ENCODE data around the gene OGFR.

DNA sequence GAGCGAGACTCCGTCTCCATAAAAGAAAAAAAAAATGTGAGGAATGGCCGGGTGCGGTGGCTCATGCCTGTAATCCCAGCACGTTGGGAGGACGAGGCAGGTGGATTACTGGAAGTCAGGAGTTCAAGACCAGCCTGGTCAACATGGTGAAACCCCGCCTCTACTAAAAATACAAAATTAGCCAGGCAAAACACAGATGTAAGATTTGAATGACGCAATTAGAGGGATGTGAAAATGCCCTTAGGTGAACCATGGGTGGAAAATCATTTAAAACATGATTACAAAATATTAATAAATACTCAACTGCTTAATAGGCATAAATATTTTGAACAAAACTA, 33.1 kb downstream of the OGFR start:
- TF ChIP-seq, protein P1, sequence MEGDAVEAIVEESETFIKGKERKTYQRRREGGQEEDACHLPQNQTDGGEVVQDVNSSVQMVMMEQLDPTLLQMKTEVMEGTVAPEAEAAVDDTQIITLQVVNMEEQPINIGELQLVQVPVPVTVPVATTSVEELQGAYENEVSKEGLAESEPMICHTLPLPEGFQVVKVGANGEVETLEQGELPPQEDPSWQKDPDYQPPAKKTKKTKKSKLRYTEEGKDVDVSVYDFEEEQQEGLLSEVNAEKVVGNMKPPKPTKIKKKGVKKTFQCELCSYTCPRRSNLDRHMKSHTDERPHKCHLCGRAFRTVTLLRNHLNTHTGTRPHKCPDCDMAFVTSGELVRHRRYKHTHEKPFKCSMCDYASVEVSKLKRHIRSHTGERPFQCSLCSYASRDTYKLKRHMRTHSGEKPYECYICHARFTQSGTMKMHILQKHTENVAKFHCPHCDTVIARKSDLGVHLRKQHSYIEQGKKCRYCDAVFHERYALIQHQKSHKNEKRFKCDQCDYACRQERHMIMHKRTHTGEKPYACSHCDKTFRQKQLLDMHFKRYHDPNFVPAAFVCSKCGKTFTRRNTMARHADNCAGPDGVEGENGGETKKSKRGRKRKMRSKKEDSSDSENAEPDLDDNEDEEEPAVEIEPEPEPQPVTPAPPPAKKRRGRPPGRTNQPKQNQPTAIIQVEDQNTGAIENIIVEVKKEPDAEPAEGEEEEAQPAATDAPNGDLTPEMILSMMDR (IDR thresholded peaks at IDR 0.05) = no peak
- no peak for TF ChIP-seq POLR2AphosphoS5 (IDR thresholded peaks at IDR 0.05; ENCODE audit: low read depth, low read length)
- TF ChIP-seq TCF7L2 (IDR thresholded peaks at IDR 0.05; ENCODE audit: low read depth, low read length) = no peak
- TF ChIP-seq SIN3A (IDR thresholded peaks at IDR 0.05; ENCODE audit: borderline replicate concordance, insufficient read depth, low read depth, low read length) = no peak
- TF ChIP-seq, protein P2, sequence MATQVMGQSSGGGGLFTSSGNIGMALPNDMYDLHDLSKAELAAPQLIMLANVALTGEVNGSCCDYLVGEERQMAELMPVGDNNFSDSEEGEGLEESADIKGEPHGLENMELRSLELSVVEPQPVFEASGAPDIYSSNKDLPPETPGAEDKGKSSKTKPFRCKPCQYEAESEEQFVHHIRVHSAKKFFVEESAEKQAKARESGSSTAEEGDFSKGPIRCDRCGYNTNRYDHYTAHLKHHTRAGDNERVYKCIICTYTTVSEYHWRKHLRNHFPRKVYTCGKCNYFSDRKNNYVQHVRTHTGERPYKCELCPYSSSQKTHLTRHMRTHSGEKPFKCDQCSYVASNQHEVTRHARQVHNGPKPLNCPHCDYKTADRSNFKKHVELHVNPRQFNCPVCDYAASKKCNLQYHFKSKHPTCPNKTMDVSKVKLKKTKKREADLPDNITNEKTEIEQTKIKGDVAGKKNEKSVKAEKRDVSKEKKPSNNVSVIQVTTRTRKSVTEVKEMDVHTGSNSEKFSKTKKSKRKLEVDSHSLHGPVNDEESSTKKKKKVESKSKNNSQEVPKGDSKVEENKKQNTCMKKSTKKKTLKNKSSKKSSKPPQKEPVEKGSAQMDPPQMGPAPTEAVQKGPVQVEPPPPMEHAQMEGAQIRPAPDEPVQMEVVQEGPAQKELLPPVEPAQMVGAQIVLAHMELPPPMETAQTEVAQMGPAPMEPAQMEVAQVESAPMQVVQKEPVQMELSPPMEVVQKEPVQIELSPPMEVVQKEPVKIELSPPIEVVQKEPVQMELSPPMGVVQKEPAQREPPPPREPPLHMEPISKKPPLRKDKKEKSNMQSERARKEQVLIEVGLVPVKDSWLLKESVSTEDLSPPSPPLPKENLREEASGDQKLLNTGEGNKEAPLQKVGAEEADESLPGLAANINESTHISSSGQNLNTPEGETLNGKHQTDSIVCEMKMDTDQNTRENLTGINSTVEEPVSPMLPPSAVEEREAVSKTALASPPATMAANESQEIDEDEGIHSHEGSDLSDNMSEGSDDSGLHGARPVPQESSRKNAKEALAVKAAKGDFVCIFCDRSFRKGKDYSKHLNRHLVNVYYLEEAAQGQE (IDR thresholded peaks at IDR 0.05; ENCODE audit: insufficient read depth in 1 of 2, low read depth in 2 of 2, low read length in 1 of 2) = no peak
